ENCODE measurements around the gene VPS13D.
A peak's percentile ranks its signal among the peaks of the same experiment; 100 is the strongest.
"Not testable (repeated sequence)": the region's sequence is repeated elsewhere in the genome, so short reads cannot be mapped to it uniquely, and the experiment has no call there.

Gene VPS13D

GRCh38 chr1:12309783-12310742, 80.2 kb downstream of the VPS13D start:
- Histone ChIP-seq H3K27ac (ENCODE audit: low read depth, low read length) (peak overlapping the region; percentile 26), H3K79me2 (ENCODE audit: control insufficient read depth, insufficient read depth, low read length, unreplicated experiment) (no peaks in the 10 kb centered on the region), H3K4me3 (ENCODE audit: low read depth, low read length) (no peak overlapping the region), H3K36me3 (ENCODE audit: insufficient read depth, low read length) (peaks cover 24% of the 10 kb centered on the region), H2AFZ (ENCODE audit: low read length, unreplicated experiment) (no peak overlapping the region), H3K27me3 (ENCODE audit: insufficient read depth, low read length) (no peaks in the 10 kb centered on the region), H3K4me1 (ENCODE audit: control insufficient read depth, insufficient read depth, low read length, unreplicated experiment) (peaks cover 14% of the 10 kb centered on the region)

- Histone ChIP-seq H3K4me3 (ENCODE audit: low read depth, low read length) (no peak overlapping the region), H3K79me2 (ENCODE audit: control insufficient read depth, insufficient read depth, low read length, unreplicated experiment) (no peaks in the 10 kb centered on the region), H3K27ac (ENCODE audit: low read depth, low read length) (no peak overlapping the region), H3K36me3 (ENCODE audit: insufficient read depth, low read length) (peaks cover 17% of the 10 kb centered on the region), H3K27me3 (ENCODE audit: insufficient read depth, low read length) (no peaks in the 10 kb centered on the region), H2AFZ (ENCODE audit: low read length, unreplicated experiment) (no peak overlapping the region), H3K4me1 (ENCODE audit: control insufficient read depth, insufficient read depth, low read length, unreplicated experiment) (peaks cover 19% of the 10 kb centered on the region)
These were observed 84.6 kb downstream of the VPS13D start for GRCh38 chr1:12314333-12314903.

GRCh38 chr1:12315146-12315545, 85.3 kb downstream of the VPS13D start:
- no peak overlapping the region for H3K4me3 ChIP-seq (ENCODE audit: low read depth, low read length)
- H3K36me3 ChIP-seq (ENCODE audit: insufficient read depth, low read length), result peaks cover 18% of the 10 kb centered on the region
- no peak overlapping the region for H2AFZ ChIP-seq (ENCODE audit: low read length, unreplicated experiment)
- H3K27ac ChIP-seq (ENCODE audit: low read depth, low read length), result no peak overlapping the region
- no peaks in the 10 kb centered on the region for H3K79me2 ChIP-seq (ENCODE audit: control insufficient read depth, insufficient read depth, low read length, unreplicated experiment)
- H3K27me3 ChIP-seq (ENCODE audit: insufficient read depth, low read length), result no peaks in the 10 kb centered on the region
- peaks cover 15% of the 10 kb centered on the region for H3K4me1 ChIP-seq (ENCODE audit: control insufficient read depth, insufficient read depth, low read length, unreplicated experiment)

- Histone ChIP-seq H3K27ac (ENCODE audit: low read depth, low read length) (no peak overlapping the region), H3K27me3 (ENCODE audit: insufficient read depth, low read length) (no peaks in the 10 kb centered on the region), H2AFZ (ENCODE audit: low read length, unreplicated experiment) (no peak overlapping the region), H3K4me1 (ENCODE audit: control insufficient read depth, insufficient read depth, low read length, unreplicated experiment) (peaks cover 12% of the 10 kb centered on the region), H3K79me2 (ENCODE audit: control insufficient read depth, insufficient read depth, low read length, unreplicated experiment) (no peaks in the 10 kb centered on the region), H3K4me3 (ENCODE audit: low read depth, low read length) (no peak overlapping the region), H3K36me3 (ENCODE audit: insufficient read depth, low read length) (peaks cover 14% of the 10 kb centered on the region)
These were observed 86.5 kb downstream of the VPS13D start for GRCh38 chr1:12316331-12316730.

- no peak overlapping the region for H3K4me3 ChIP-seq (ENCODE audit: low read depth, low read length)
- peaks cover 7% of the 10 kb centered on the region for H3K36me3 ChIP-seq (ENCODE audit: insufficient read depth, low read length)
- H3K4me1 ChIP-seq (ENCODE audit: control insufficient read depth, insufficient read depth, low read length, unreplicated experiment), result peaks cover under 1% of the 10 kb centered on the region
- no peaks in the 10 kb centered on the region for H3K79me2 ChIP-seq (ENCODE audit: control insufficient read depth, insufficient read depth, low read length, unreplicated experiment)
- H2AFZ ChIP-seq (ENCODE audit: low read length, unreplicated experiment), result no peak overlapping the region
- no peak overlapping the region for H3K27ac ChIP-seq (ENCODE audit: low read depth, low read length)
- H3K27me3 ChIP-seq (ENCODE audit: insufficient read depth, low read length), result no peaks in the 10 kb centered on the region
These were observed 90.7 kb downstream of the VPS13D start for GRCh38 chr1:12320486-12320885.

GRCh38 chr1:12324423-12324822, 94.6 kb downstream of the VPS13D start:
- Histone ChIP-seq H3K27ac (ENCODE audit: low read depth, low read length) (no peak overlapping the region), H3K36me3 (ENCODE audit: insufficient read depth, low read length) (peaks cover 7% of the 10 kb centered on the region), H3K79me2 (ENCODE audit: control insufficient read depth, insufficient read depth, low read length, unreplicated experiment) (no peaks in the 10 kb centered on the region), H2AFZ (ENCODE audit: low read length, unreplicated experiment) (no peak overlapping the region), H3K4me1 (ENCODE audit: control insufficient read depth, insufficient read depth, low read length, unreplicated experiment) (no peaks in the 10 kb centered on the region), H3K4me3 (ENCODE audit: low read depth, low read length) (no peak overlapping the region), H3K27me3 (ENCODE audit: insufficient read depth, low read length) (no peaks in the 10 kb centered on the region)

GRCh38 chr1:12324973-12325372, 95.1 kb downstream of the VPS13D start:
- H3K4me3 ChIP-seq (ENCODE audit: low read depth, low read length); H3K27me3 ChIP-seq (ENCODE audit: insufficient read depth, low read length); H3K27ac ChIP-seq (ENCODE audit: low read depth, low read length); H3K79me2 ChIP-seq (ENCODE audit: control insufficient read depth, insufficient read depth, low read length, unreplicated experiment); H3K36me3 ChIP-seq (ENCODE audit: insufficient read depth, low read length); H2AFZ ChIP-seq (ENCODE audit: low read length, unreplicated experiment); H3K4me1 ChIP-seq (ENCODE audit: control insufficient read depth, insufficient read depth, low read length, unreplicated experiment): not testable (repeated sequence)

- Histone ChIP-seq H3K27ac (ENCODE audit: low read depth, low read length) (no peak overlapping the region), H3K36me3 (ENCODE audit: insufficient read depth, low read length) (peaks cover 11% of the 10 kb centered on the region), H3K79me2 (ENCODE audit: control insufficient read depth, insufficient read depth, low read length, unreplicated experiment) (no peaks in the 10 kb centered on the region), H3K4me1 (ENCODE audit: control insufficient read depth, insufficient read depth, low read length, unreplicated experiment) (no peaks in the 10 kb centered on the region), H3K4me3 (ENCODE audit: low read depth, low read length) (no peak overlapping the region), H3K27me3 (ENCODE audit: insufficient read depth, low read length) (no peaks in the 10 kb centered on the region), H2AFZ (ENCODE audit: low read length, unreplicated experiment) (no peak overlapping the region)
These were observed 97.2 kb downstream of the VPS13D start for GRCh38 chr1:12326986-12327385.

- H3K4me3 ChIP-seq (ENCODE audit: low read depth, low read length), result no peak overlapping the region
- H3K79me2 ChIP-seq (ENCODE audit: control insufficient read depth, insufficient read depth, low read length, unreplicated experiment), result no peaks in the 10 kb centered on the region
- H3K4me1 ChIP-seq (ENCODE audit: control insufficient read depth, insufficient read depth, low read length, unreplicated experiment), result no peaks in the 10 kb centered on the region
- H3K36me3 ChIP-seq (ENCODE audit: insufficient read depth, low read length), result peaks cover 11% of the 10 kb centered on the region
- no peak overlapping the region for H2AFZ ChIP-seq (ENCODE audit: low read length, unreplicated experiment)
- H3K27ac ChIP-seq (ENCODE audit: low read depth, low read length), result no peak overlapping the region
- no peaks in the 10 kb centered on the region for H3K27me3 ChIP-seq (ENCODE audit: insufficient read depth, low read length)
These were observed 97.7 kb downstream of the VPS13D start for GRCh38 chr1:12327566-12327965.

- H2AFZ ChIP-seq (ENCODE audit: low read length, unreplicated experiment), result no peak overlapping the region
- H3K4me3 ChIP-seq (ENCODE audit: low read depth, low read length), result no peak overlapping the region
- no peaks in the 10 kb centered on the region for H3K4me1 ChIP-seq (ENCODE audit: control insufficient read depth, insufficient read depth, low read length, unreplicated experiment)
- H3K27ac ChIP-seq (ENCODE audit: low read depth, low read length), result no peak overlapping the region
- H3K36me3 ChIP-seq (ENCODE audit: insufficient read depth, low read length), result peaks cover 40% of the 10 kb centered on the region
- no peaks in the 10 kb centered on the region for H3K27me3 ChIP-seq (ENCODE audit: insufficient read depth, low read length)
- H3K79me2 ChIP-seq (ENCODE audit: control insufficient read depth, insufficient read depth, low read length, unreplicated experiment), result no peaks in the 10 kb centered on the region
These were observed 103.4 kb downstream of the VPS13D start for GRCh38 chr1:12333036-12333785.

All from ACC112 (cell line).